ENCODE data around the gene DEDD.

DEDD gene

GRCh38 chr1:161132410-161133219 is at the start of gene DEDD:
DEDD (minus strand) TSS chr1:161132667; CDS start chr1:161124462, 8,205 bp downstream.
- DNase-seq (ENCODE audit: low read depth) = peak; percentile 67

GRCh38 chr1:161182214-161182613 is 49.7 kb upstream of the DEDD start:
- DNase-seq (ENCODE audit: low read depth) = no peak

- no peak for DNase-seq (ENCODE audit: low read depth)
These were observed 48.2 kb upstream of the DEDD start for GRCh38 chr1:161180639-161181038.

- DNase-seq (ENCODE audit: low read depth) = no peak
These were observed 47.2 kb upstream of the DEDD start for GRCh38 chr1:161179698-161180097.

- DNase-seq (ENCODE audit: low read depth) = no peak
These were observed 45.4 kb upstream of the DEDD start for GRCh38 chr1:161177936-161178244.

- no peak for DNase-seq (ENCODE audit: low read depth)
These were observed 44.9 kb upstream of the DEDD start, which contains the start of gene B4GALT3 for GRCh38 chr1:161177112-161177935. B4GALT3 (minus strand) TSS chr1:161177507; CDS start chr1:161176060, 1,447 bp downstream.

GRCh38 chr1:161176468-161177111 is 44.1 kb upstream of the DEDD start:
- DNase-seq (ENCODE audit: low read depth) = no peak

GRCh38 chr1:161175771-161176453 is 43.4 kb upstream of the DEDD start:
- no peak for DNase-seq (ENCODE audit: low read depth)

- DNase-seq (ENCODE audit: low read depth) = no peak
These were observed 42.4 kb upstream of the DEDD start for GRCh38 chr1:161174911-161175310.

- DNase-seq (ENCODE audit: low read depth) = no peak
These were observed 41.2 kb upstream of the DEDD start for GRCh38 chr1:161173711-161174110.

- DNase-seq (ENCODE audit: low read depth) = no peak
These were observed 40.4 kb upstream of the DEDD start for GRCh38 chr1:161172776-161173376.

- DNase-seq (ENCODE audit: low read depth) = no peak
These were observed 39.9 kb upstream of the DEDD start for GRCh38 chr1:161172349-161172748.

GRCh38 chr1:161171696-161172095 is 39.2 kb upstream of the DEDD start:
- no peak for DNase-seq (ENCODE audit: low read depth)

- no peak for DNase-seq (ENCODE audit: low read depth)
These were observed 38.7 kb upstream of the DEDD start for GRCh38 chr1:161171191-161171590.

GRCh38 chr1:161168906-161169305 is 36.4 kb upstream of the DEDD start:
- DNase-seq (ENCODE audit: low read depth) = no peak

GRCh38 chr1:161166669-161167548 is 34.4 kb upstream of the DEDD start:
- DNase-seq (ENCODE audit: low read depth) = no peak

- peak; percentile 94 for DNase-seq (ENCODE audit: low read depth)
These were observed 33.5 kb upstream of the DEDD start, which contains the start of gene PPOX for GRCh38 chr1:161165742-161166668. PPOX (plus strand) TSS chr1:161166426; CDS start chr1:161166848, 422 bp downstream.

- DNase-seq (ENCODE audit: low read depth) = no peak
These were observed 32.6 kb upstream of the DEDD start for GRCh38 chr1:161164901-161165610.

GRCh38 chr1:161163793-161164192 is 31.3 kb upstream of the DEDD start:
- DNase-seq (ENCODE audit: low read depth) = no peak
